Astrocyte of the spinal cord (primary cell): ENCODE data around the gene COQ5.

ENCODE experiments used
- DNase-seq: peaks from one replicate; pipeline ENCODE4 v3.0.0; 2011; ENCODE audit warnings: low read depth, low spot score
- H3K4me3 ChIP-seq: 2 replicates; pipeline ENCODE4 v1.5.1; 2011; ENCODE audit warnings: low read depth, mild to moderate bottlenecking, low read length, moderate library complexity
- CTCF ChIP-seq: IDR thresholded peaks from 2 replicates; pipeline ENCODE4 v1.5.1; 2012; ENCODE audit warnings: low read depth, mild to moderate bottlenecking, low read length, inconsistent platforms
- in situ Hi-C: cut with HindIII; loops from 2 replicates; pipeline ENCODE4 v1.10.0; 2017; ENCODE audit warnings: low sequenced_read_pairs

Gene COQ5

GRCh38 chr12:120557589-120557988, 28.6 kb upstream of the COQ5 start:
- in situ Hi-C loops: no loop called here
- TF ChIP-seq CTCF: no peak

GRCh38 chr12:120554678-120555077, 25.7 kb upstream of the COQ5 start:
- in situ Hi-C loops: no loop called here
- TF ChIP-seq CTCF: no peak
- DNase-seq: no peak
- H3K4me3 ChIP-seq: no peak overlapping the region

More at GRCh38 chr12:120557589-120557988, 28.6 kb upstream of the COQ5 start:
- no peak for DNase-seq
- H3K4me3 ChIP-seq: no peak overlapping the region

GRCh38 chr12:120546050-120546386, 17.1 kb upstream of the COQ5 start:
- no peak for TF ChIP-seq CTCF
- in situ Hi-C loops: no loop called here
- no peak for DNase-seq
- H3K4me3 ChIP-seq: no peak overlapping the region

- in situ Hi-C loops: no loop called here
- no peak for DNase-seq
- no peak overlapping the region for H3K4me3 ChIP-seq
- no peak for TF ChIP-seq CTCF
These were observed 15.7 kb upstream of the COQ5 start for GRCh38 chr12:120544691-120545090.

DNA sequence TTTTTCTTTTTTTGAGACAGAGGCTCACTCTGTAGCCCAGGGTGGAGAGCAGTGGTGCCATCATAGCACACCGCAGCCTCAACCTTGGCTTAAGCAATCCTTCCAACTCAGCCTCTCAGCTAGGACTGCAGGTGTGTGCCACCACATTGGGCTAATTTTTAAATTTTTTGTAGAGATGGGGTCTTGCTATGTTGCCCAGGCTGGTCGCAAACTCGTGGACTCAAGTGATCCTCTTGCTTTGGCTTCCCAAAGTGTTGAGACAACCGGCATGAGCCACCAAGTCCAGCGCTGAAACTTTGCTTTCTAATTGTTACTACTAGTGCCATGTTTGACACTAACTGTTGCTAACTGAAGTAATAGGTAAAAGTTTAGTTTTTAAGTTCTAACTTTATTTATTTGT, 13.2 kb upstream of the COQ5 start:
- no peak overlapping the region for H3K4me3 ChIP-seq
- no peak for TF ChIP-seq CTCF
- in situ Hi-C loops: no loop called here
- no peak for DNase-seq

DNA sequence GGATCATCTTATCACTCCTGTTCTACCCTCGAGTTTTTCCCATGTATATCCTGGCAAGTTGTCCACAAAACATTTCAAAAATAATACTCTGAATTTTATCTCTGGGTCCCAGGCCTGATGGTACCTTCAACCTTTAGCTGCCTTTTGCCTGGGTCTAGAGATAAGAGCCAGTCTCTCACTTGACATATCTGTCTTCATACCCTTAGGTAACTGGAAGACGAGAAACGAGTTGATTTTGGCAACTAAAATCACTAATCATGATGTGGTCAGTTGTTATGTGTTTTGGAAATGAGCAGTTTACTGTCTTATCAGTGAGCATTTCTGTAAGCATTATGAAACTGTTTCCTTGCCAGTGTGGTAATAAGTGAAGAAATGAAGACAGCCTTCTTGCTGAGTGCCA, 11.5 kb upstream of the COQ5 start:
- H3K4me3 ChIP-seq: no peak overlapping the region
- no peak for DNase-seq
- in situ Hi-C loops: no loop called here
- no peak for TF ChIP-seq CTCF

DNA sequence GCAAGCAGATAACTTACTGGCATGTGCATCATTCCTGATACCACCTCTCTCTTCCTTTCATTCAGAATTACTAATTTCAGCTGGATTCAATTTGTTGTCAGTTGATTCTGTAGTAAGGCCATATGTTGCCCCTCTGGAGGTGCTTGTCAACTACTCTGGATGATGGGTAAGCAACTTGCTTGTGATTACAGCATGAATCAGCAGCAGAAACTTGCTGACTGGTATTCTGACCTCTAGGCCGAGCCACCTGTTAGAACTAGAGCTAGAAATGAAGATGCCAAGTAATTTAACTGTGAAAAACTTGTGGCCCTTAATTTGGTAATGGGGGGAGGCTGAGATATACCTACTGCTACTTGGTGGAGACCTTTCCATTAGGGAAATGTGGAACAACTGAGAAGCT, 10.3 kb upstream of the COQ5 start:
- in situ Hi-C loops: no loop called here
- peak; percentile 31 for DNase-seq
- H3K4me3 ChIP-seq: no peak overlapping the region
- no peak for TF ChIP-seq CTCF
